Activated effector memory CD4-positive, alpha-beta T cell treated with anti-CD3 and anti-CD28 coated beads, Interleukin-2, amount 50 U/mL, for 16 hours (primary cell): Measurements from ENCODE around the gene PRKG1.

Source experiments
- DNase-seq: peaks from one replicate; pipeline ENCODE4 v3.0.0-alpha.2; 2020

Gene PRKG1

GRCh38 chr10:52050429-52051047 lies 976.3 kb downstream of the PRKG1 start:
- no peak for DNase-seq

- DNase-seq, result no peak
These were observed 979.2 kb downstream of the PRKG1 start for GRCh38 chr10:52053497-52053896.

- no peak for DNase-seq
These were observed 982.0 kb downstream of the PRKG1 start for GRCh38 chr10:52056291-52056690.

GRCh38 chr10:52059089-52059488 lies 984.8 kb downstream of the PRKG1 start:
- DNase-seq, result no peak

- DNase-seq, result no peak
These were observed 988.9 kb downstream of the PRKG1 start for GRCh38 chr10:52063159-52063558.

GRCh38 chr10:52064084-52064845 lies 990.0 kb downstream of the PRKG1 start:
- no peak for DNase-seq

GRCh38 chr10:52066383-52066782 lies 992.1 kb downstream of the PRKG1 start:
- no peak for DNase-seq

- no peak for DNase-seq
These were observed 994.2 kb downstream of the PRKG1 start for GRCh38 chr10:52068485-52068884.

GRCh38 chr10:52071814-52072213 lies 997.5 kb downstream of the PRKG1 start:
- DNase-seq, result no peak

GRCh38 chr10:52074505-52075026 lies 1000.3 kb downstream of the PRKG1 start:
- no peak for DNase-seq

- no peak for DNase-seq
These were observed 1003.5 kb downstream of the PRKG1 start for GRCh38 chr10:52077814-52078213.

GRCh38 chr10:52078397-52078937 lies 1004.2 kb downstream of the PRKG1 start:
- no peak for DNase-seq

- no peak for DNase-seq
These were observed 1008.0 kb downstream of the PRKG1 start for GRCh38 chr10:52082307-52082706.

GRCh38 chr10:52083422-52083821 lies 1009.1 kb downstream of the PRKG1 start:
- no peak for DNase-seq

- DNase-seq, result no peak
These were observed 1018.1 kb downstream of the PRKG1 start for GRCh38 chr10:52092390-52092789.

GRCh38 chr10:52098130-52098529 lies 1023.8 kb downstream of the PRKG1 start:
- no peak for DNase-seq

GRCh38 chr10:52099026-52099600 lies 1024.8 kb downstream of the PRKG1 start:
- no peak for DNase-seq

- no peak for DNase-seq
These were observed 1025.8 kb downstream of the PRKG1 start for GRCh38 chr10:52100011-52100547.

GRCh38 chr10:52105301-52105700 lies 1031.0 kb downstream of the PRKG1 start:
- DNase-seq, result no peak

- no peak for DNase-seq
These were observed 1031.7 kb downstream of the PRKG1 start for GRCh38 chr10:52106011-52106410.

GRCh38 chr10:52106899-52107298 lies 1032.6 kb downstream of the PRKG1 start:
- DNase-seq, result no peak

GRCh38 chr10:52108236-52108635 lies 1033.9 kb downstream of the PRKG1 start:
- DNase-seq, result no peak

- DNase-seq, result no peak
These were observed 1036.3 kb downstream of the PRKG1 start for GRCh38 chr10:52110576-52110975.
